Activated CD4-positive, alpha-beta memory T cell treated with anti-CD3 and anti-CD28 coated beads, Interleukin-2, amount 10 ng/mL, durations not matched to agents 7 days and 5 days (primary cell): ENCODE data around the gene GLS. TPM values are rescaled to one million over a fixed set of nuclear protein-coding genes. Genes with fewer than 3 reads are reported as not detected.

ENCODE experiments used
- total RNA-seq, 2 experiments: library from RNA; stranded (reverse); gene quantifications; one replicate each; pipeline ENCODE4 v1.2.3, GENCODE V29; 2021

GLS gene
- total RNA-seq, 2 experiments from 2014 or later, result 146 to 150 TPM

Other genes starting within 250 kb of the GLS start
- 10 to 100 TPM; 21.7 to 28.1 TPM for gene NAB1, start 231.7 kb upstream of the GLS start, total RNA-seq
- gene STAT1, start 133.3 kb downstream of the GLS start, total RNA-seq, result 100 to 1,000 TPM; 540 to 547 TPM